CD4-positive, alpha-beta T cell treated with Interleukin-15 for 4 hours (primary cell): ENCODE results near the gene CPLANE2.
"Not testable (repeated sequence)": the region's sequence is repeated elsewhere in the genome, so short reads cannot be mapped to it uniquely, and the experiment has no call there.

Source experiments
- DNase-seq: peaks from one replicate; pipeline ENCODE4 v3.0.0-alpha.2; 2020; ENCODE audit warnings: low spot score

CPLANE2 gene

GRCh38 chr1:16208270-16208987 lies 28.6 kb downstream of the CPLANE2 start:
- no peak for DNase-seq

- DNase-seq: no peak
Observed at GRCh38 chr1:16207318-16208269, 29.4 kb downstream of the CPLANE2 start.

GRCh38 chr1:16206547-16207317 lies 30.3 kb downstream of the CPLANE2 start:
- DNase-seq: peak; percentile 94

- DNase-seq: no peak
Observed at GRCh38 chr1:16205891-16206546, 31.0 kb downstream of the CPLANE2 start.

GRCh38 chr1:16205334-16205671 lies 31.7 kb downstream of the CPLANE2 start:
- DNase-seq: no peak

- peak; percentile 12 for DNase-seq
Observed at GRCh38 chr1:16204634-16205333, 32.2 kb downstream of the CPLANE2 start.

- DNase-seq: no peak
Observed at GRCh38 chr1:16204216-16204615, 32.8 kb downstream of the CPLANE2 start.

GRCh38 chr1:16203550-16203949 lies 33.4 kb downstream of the CPLANE2 start:
- DNase-seq: no peak

GRCh38 chr1:16202281-16203210 lies 34.4 kb downstream of the CPLANE2 start:
- DNase-seq: no peak

GRCh38 chr1:16199700-16200099 lies 37.3 kb downstream of the CPLANE2 start:
- DNase-seq: no peak

GRCh38 chr1:16199157-16199501 lies 37.9 kb downstream of the CPLANE2 start:
- no peak for DNase-seq

GRCh38 chr1:16198444-16199156 lies 38.4 kb downstream of the CPLANE2 start:
- DNase-seq: no peak

GRCh38 chr1:16196874-16197273 lies 40.1 kb downstream of the CPLANE2 start:
- DNase-seq: no peak

- DNase-seq: not testable (repeated sequence)
Observed at GRCh38 chr1:16196139-16196538, 40.8 kb downstream of the CPLANE2 start.

- DNase-seq: no peak
Observed at GRCh38 chr1:16195518-16195905, 41.5 kb downstream of the CPLANE2 start.

GRCh38 chr1:16191916-16192546 lies 45.0 kb downstream of the CPLANE2 start:
- DNase-seq: no peak

- DNase-seq: no peak
Observed at GRCh38 chr1:16191309-16191708, 45.7 kb downstream of the CPLANE2 start.

- DNase-seq: no peak
Observed at GRCh38 chr1:16189921-16190621, 46.9 kb downstream of the CPLANE2 start.

- DNase-seq: no peak
Observed at GRCh38 chr1:16189003-16189402, 48.0 kb downstream of the CPLANE2 start.
